Lung (tissue), 12 donors: ENCODE measurements around the gene TMCC3. TPM values are rescaled to one million over a fixed set of nuclear protein-coding genes. Genes with fewer than 3 reads are reported as not detected.
A peak's percentile ranks its signal among the peaks of the same experiment; 100 is the strongest.

Experiments
- ATAC-seq: fragments of 200-7000 bp; cut with Tn5 transposase; one replicate; pipeline ENCODE4 v1.9.1; 2020; ENCODE audit warnings: moderate number of reproducible peaks; ENCODE audit not compliant: insufficient read depth, low FRiP score
- DNase-seq, 3 donors: peaks; one replicate each; pipeline ENCODE4 v3.0.0-alpha.2; 2013 to 2017
- H3K27ac ChIP-seq, 2 donors: one replicate each; pipeline ENCODE4 v1.5.1; 2013; ENCODE audit warnings: mild to moderate bottlenecking in 2 of 2, moderate library complexity in 2 of 2, control low read depth in 1 of 2, inconsistent platforms in 1 of 2, low read depth in 1 of 2, low read length in 1 of 2
- H3K27me3 ChIP-seq, 3 donors: one replicate each; pipeline ENCODE4 v1.5.1; 2013; ENCODE audit warnings: low read length in 2 of 3; ENCODE audit not compliant: control insufficient read depth in 3 of 3, insufficient read depth in 3 of 3
- H3K36me3 ChIP-seq, 4 donors: one replicate each; pipeline ENCODE4 v1.5.1; 2013; ENCODE audit warnings: low read length in 4 of 4, mild to moderate bottlenecking in 1 of 4, moderate library complexity in 1 of 4; ENCODE audit not compliant: control insufficient read depth in 4 of 4, insufficient read depth in 4 of 4
- H3K4me1 ChIP-seq, 5 donors: one replicate each; pipeline ENCODE4 v1.5.1; 2013; ENCODE audit warnings: low read length in 5 of 5, mild to moderate bottlenecking in 2 of 5, moderate library complexity in 1 of 5; ENCODE audit not compliant: control insufficient read depth in 5 of 5, insufficient read depth in 5 of 5
- H3K4me3 ChIP-seq: one replicate; pipeline ENCODE4 v1.5.1; 2013; ENCODE audit warnings: mild to moderate bottlenecking, control low read depth, moderate library complexity
- H3K9ac ChIP-seq, 2 donors: one replicate each; pipeline ENCODE4 v1.5.1; 2013; ENCODE audit warnings: low read length in 2 of 2, control low read depth in 1 of 2; ENCODE audit not compliant: insufficient read depth in 1 of 2
- H3K9me3 ChIP-seq, 4 donors: one replicate each; pipeline ENCODE4 v1.5.1; 2013; ENCODE audit warnings: low read length in 3 of 4, mild to moderate bottlenecking in 1 of 4, moderate library complexity in 1 of 4; ENCODE audit not compliant: control insufficient read depth in 4 of 4, insufficient read depth in 3 of 4
- CTCF ChIP-seq: IDR thresholded peaks from 2 replicates; pipeline ENCODE4 v1.5.1; 2012; ENCODE audit warnings: mild to moderate bottlenecking; ENCODE audit errors: control extremely low read depth, extremely low read depth
- WGBS, 2 donors: extraction: QIAGEN DNeasy Blood & Tissue Kit; methylation state at CpG; one replicate each; pipeline ENCODE4 v1.1.7; 2013; 5-methylcytosine and 5-hydroxymethylcytosine counted together
- polyA plus RNA-seq, 2 donors: library from polyadenylated mRNA; stranded (reverse); fragments of 200-250 nt; gene quantifications; one replicate each; pipeline ENCODE4 v1.2.1, GENCODE V29; 2013
- total RNA-seq, 2 donors: library from RNA; depleted of rRNA in 1 of 2; stranded (reverse); fragments of >200 nt in 1 of 2; gene quantifications; one replicate each; pipeline ENCODE4 v1.2.1, GENCODE V29; 2014 to 2021
- donor health status: control.
- donor health status: control.
- donor health status: Bipolar disorder and iron deficiency.
- donor health status: healthy.
- donor health status: DM: yes; HTN: yes; CAD: no.

Gene TMCC3
- total and polyA plus RNA-seq, 4 donors = 1.7 to 17.8 (median 7.6) TPM

- no peaks in the 10 kb centered on the region for H3K36me3 ChIP-seq
- H3K4me3 ChIP-seq = no peak overlapping the region
- no peak overlapping the region for H3K9ac ChIP-seq
- no peak for ATAC-seq
- H3K9me3 ChIP-seq = no peaks in the 10 kb centered on the region
- H3K27me3 ChIP-seq = no peaks in the 10 kb centered on the region
- DNase-seq = no peak
- no peak overlapping the region for H3K27ac ChIP-seq
- H3K4me1 ChIP-seq = peaks cover 0 to 14% (median 5%) of the 10 kb centered on the region in 5 donors
- no peak for TF ChIP-seq CTCF
- WGBS, 2 donors = 62 to 72% methylated on average over 9 of the region's 9 CpGs
These were observed 39.3 kb upstream of the TMCC3 start for GRCh38 chr12:94689646-94690036.

GRCh38 chr12:94689002-94689645 is 38.8 kb upstream of the TMCC3 start:
- DNase-seq (peak in 1 of 3 donors; percentile 23), ATAC-seq (peak; percentile 16)
- WGBS, 2 donors = 66 to 80% methylated on average over 7 of the region's 7 CpGs
- no peak for TF ChIP-seq CTCF
- H3K4me1 ChIP-seq = peaks cover 0 to 14% (median 5%) of the 10 kb centered on the region in 5 donors
- H3K9ac ChIP-seq = no peak overlapping the region
- H3K36me3 ChIP-seq = no peaks in the 10 kb centered on the region
- no peak overlapping the region for H3K4me3 ChIP-seq
- H3K27me3 ChIP-seq = no peaks in the 10 kb centered on the region
- H3K9me3 ChIP-seq = no peaks in the 10 kb centered on the region
- H3K27ac ChIP-seq = no peak overlapping the region

GRCh38 chr12:94687891-94688290 is 37.5 kb upstream of the TMCC3 start:
- DNase-seq (no peak), ATAC-seq (no peak)
- no peak overlapping the region for H3K9ac ChIP-seq
- H3K4me3 ChIP-seq = no peak overlapping the region
- peaks cover 0 to 14% (median 5%) of the 10 kb centered on the region in 5 donors for H3K4me1 ChIP-seq
- WGBS, 2 donors = 89 to 95% methylated on average over 6 of the region's 6 CpGs
- H3K27ac ChIP-seq = no peak overlapping the region
- H3K9me3 ChIP-seq = no peaks in the 10 kb centered on the region
- no peaks in the 10 kb centered on the region for H3K27me3 ChIP-seq
- H3K36me3 ChIP-seq = no peaks in the 10 kb centered on the region
- TF ChIP-seq CTCF = no peak
